ENCODE results near the gene CCDC61.

Gene CCDC61

DNA sequence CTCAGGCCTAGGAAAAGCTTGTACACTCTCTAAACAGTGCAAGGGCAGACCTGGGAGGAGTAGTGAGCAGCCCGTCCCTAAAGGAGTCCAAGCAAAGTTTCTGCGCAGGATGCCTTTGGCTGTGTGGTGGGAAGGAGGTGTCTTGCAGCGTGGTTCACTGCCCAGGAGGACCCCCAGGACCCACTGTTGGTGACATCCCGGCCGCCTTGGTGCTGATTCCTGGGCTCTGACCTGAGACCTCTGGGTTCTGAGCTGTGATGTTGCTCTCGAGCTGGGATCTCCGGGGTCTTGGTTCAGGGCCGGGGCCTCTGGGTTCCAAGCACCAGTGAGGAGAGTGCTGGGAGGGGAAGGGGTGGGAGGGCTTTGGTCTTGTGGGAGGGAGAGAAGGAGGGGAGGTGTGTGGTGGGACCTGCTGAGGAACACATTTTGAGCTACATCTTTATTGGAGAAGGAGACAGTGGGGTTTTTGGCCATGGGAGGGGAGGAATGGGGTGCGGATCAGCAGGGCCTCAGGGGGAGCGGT, 23.5 kb downstream of the CCDC61 start:
- no peak for DNase-seq (ENCODE audit: extremely low spot score)
- ChIA-PET POLR2A (interaction anchor here (0.7 kb wide), 1 partner anchor 116 kb away, joined by 3 read pairs; the partner anchor contains the start of gene MYPOP), CTCF (interaction anchor here (0.6 to 1.5 kb wide), 3 partner anchors 10 to 179 kb away, joined by 3 to 4 read pairs (median 4); no protein-coding TSS in a partner anchor)
- no peak for TF ChIP-seq NFRKB (IDR thresholded peaks at IDR 0.05)
- no peak for TF ChIP-seq FOXM1 (IDR thresholded peaks at IDR 0.05; ENCODE audit: borderline replicate concordance)
- TF ChIP-seq BHLHE40 (IDR thresholded peaks at IDR 0.05; ENCODE audit: borderline replicate concordance): no peak
- no peak for TF ChIP-seq FOXK2 (IDR thresholded peaks at IDR 0.05)
- no peak for TF ChIP-seq TARDBP (IDR thresholded peaks at IDR 0.05)
- TF ChIP-seq ZNF384 (IDR thresholded peaks at IDR 0.05): no peak
- no peak for TF ChIP-seq FOXA1 (IDR thresholded peaks at IDR 0.05)

DNA sequence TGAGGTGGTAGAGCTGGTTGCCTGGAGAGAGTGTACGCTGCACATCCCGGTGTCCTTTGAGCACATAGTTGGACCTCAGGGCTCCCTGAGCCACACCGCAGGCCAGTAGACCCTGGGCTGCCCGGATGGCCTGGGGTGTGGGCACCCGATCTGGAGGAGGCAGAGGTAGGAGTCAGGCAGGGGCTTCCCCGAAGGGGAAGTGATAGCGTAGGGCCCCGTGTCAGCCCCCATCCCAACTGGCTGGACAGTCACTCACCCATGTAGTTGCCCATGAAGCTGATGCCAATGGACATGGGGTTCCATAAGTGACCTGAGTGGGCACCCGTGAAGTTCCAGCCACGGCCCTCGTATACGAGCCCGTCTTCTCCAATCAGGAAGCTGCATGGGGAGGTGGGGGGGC, 24.0 kb downstream of the CCDC61 start:
- no peak for DNase-seq (ENCODE audit: extremely low spot score)
- TF ChIP-seq FOXM1 (IDR thresholded peaks at IDR 0.05; ENCODE audit: borderline replicate concordance) (no peak), ARNT (IDR thresholded peaks at IDR 0.05) (no peak), FOXK2 (IDR thresholded peaks at IDR 0.05) (no peak), FOXA1 (IDR thresholded peaks at IDR 0.05) (no peak), TARDBP (IDR thresholded peaks at IDR 0.05) (no peak), L3MBTL2 (conservative IDR thresholded peaks at IDR 0.05) (no peak), ZNF384 (IDR thresholded peaks at IDR 0.05) (no peak), CTBP1 (IDR thresholded peaks at IDR 0.05; ENCODE audit: borderline replicate concordance) (no peak), HDGF (IDR thresholded peaks at IDR 0.05; ENCODE audit: borderline replicate concordance) (no peak), BHLHE40 (IDR thresholded peaks at IDR 0.05; ENCODE audit: borderline replicate concordance) (no peak), LEF1 (IDR thresholded peaks at IDR 0.05; ENCODE audit: borderline replicate concordance) (no peak), NFRKB (IDR thresholded peaks at IDR 0.05) (no peak), SUZ12 (IDR thresholded peaks at IDR 0.05) (no peak), ELF4 (IDR thresholded peaks at IDR 0.05) (no peak), PKNOX1 (IDR thresholded peaks at IDR 0.05) (no peak), SP1 (IDR thresholded peaks at IDR 0.05) (no peak)
- ChIA-PET CTCF (interaction anchor here (0.6 to 1.5 kb wide), 5 partner anchors 10 to 246 kb away, joined by 3 to 4 read pairs (median 3); no protein-coding TSS in a partner anchor), POLR2A (interaction anchor here (0.7 kb wide), 1 partner anchor 117 kb away, joined by 3 read pairs; the partner anchor contains the start of gene MYPOP)

DNA sequence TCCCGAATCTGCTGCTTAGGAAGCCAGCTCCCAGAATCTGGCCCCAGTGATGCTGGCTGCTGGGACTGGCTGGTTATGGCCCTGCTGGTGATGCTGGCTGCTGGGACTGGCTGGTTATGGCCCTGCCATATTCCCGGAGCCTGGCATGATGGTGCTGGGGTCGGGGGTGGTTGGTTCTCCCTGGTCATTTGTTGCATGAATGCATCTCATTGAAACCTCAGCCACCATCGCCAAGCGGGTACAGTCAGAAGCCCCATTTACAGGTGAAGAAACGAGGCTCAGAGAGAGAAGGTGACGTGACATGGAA, 25.5 kb downstream of the CCDC61 start:
- no peak for DNase-seq (ENCODE audit: extremely low spot score)
- no peak for TF ChIP-seq NFRKB (IDR thresholded peaks at IDR 0.05)
- ChIA-PET POLR2A (no interaction called here), CTCF (interaction anchor here (1.3 kb wide), 1 partner anchor 8 kb away, joined by 8 read pairs; no protein-coding TSS in a partner anchor)

DNA sequence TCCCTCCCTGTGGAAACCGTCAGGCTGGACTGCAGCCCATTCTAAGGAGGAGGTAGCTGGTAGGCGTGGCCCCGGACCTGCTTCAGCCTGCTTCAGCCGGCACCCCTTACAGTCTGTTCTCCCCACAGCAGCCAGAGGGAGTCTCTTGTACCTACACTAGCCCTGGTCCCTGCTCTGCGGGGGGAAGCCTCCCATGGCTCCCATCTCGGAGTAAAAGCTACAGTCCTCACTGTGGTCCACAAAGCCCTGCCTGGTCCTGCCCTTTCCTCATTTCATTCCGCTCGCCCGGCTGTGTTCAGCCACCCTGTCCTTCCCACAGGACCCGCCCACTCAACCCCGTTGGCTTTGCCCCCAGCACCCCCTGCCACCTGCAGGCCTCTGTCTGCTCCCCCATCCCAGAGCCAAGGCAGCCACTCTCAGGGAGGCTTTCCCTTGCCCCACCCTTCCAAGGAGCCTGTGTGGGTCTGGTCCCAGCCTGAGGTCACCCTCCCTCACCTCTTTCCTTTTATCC, 26.3 kb downstream of the CCDC61 start:
- DNase-seq (ENCODE audit: extremely low spot score): no peak
- CTCF ChIA-PET: interaction anchor here (0.7 to 1.3 kb wide), 2 partner anchors 7 to 56 kb away, joined by 3 to 8 read pairs; no protein-coding TSS in a partner anchor
- POLR2A ChIA-PET: no interaction called here
- TF ChIP-seq TARDBP (IDR thresholded peaks at IDR 0.05) (no peak), ARNT (IDR thresholded peaks at IDR 0.05) (no peak), PKNOX1 (IDR thresholded peaks at IDR 0.05) (no peak), ZNF384 (IDR thresholded peaks at IDR 0.05) (no peak), ELF4 (IDR thresholded peaks at IDR 0.05) (no peak), LEF1 (IDR thresholded peaks at IDR 0.05; ENCODE audit: borderline replicate concordance) (no peak), SUZ12 (IDR thresholded peaks at IDR 0.05) (no peak)

DNA sequence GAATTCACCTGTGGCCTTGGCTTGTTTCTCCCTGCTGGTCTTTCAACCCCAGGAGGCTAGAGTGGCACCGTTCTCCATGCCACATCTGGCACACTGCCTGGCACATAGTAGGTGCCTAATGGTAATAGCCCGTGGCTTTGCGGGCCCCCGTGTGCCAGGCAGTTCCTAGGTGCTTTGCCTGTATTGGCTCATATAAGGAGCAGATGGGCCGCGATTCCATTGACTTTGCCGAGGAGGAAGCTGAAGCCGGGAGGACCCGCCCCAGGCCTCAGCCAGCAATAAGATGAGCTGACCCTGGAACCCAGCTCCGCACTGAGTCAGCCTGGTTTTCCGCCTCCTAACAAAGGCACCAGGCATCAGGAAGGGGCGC, 26.8 kb downstream of the CCDC61 start:
- ChIA-PET CTCF (no interaction called here), POLR2A (no interaction called here)
- no peak for DNase-seq (ENCODE audit: extremely low spot score)
- no peak for TF ChIP-seq ARNT (IDR thresholded peaks at IDR 0.05)

DNA sequence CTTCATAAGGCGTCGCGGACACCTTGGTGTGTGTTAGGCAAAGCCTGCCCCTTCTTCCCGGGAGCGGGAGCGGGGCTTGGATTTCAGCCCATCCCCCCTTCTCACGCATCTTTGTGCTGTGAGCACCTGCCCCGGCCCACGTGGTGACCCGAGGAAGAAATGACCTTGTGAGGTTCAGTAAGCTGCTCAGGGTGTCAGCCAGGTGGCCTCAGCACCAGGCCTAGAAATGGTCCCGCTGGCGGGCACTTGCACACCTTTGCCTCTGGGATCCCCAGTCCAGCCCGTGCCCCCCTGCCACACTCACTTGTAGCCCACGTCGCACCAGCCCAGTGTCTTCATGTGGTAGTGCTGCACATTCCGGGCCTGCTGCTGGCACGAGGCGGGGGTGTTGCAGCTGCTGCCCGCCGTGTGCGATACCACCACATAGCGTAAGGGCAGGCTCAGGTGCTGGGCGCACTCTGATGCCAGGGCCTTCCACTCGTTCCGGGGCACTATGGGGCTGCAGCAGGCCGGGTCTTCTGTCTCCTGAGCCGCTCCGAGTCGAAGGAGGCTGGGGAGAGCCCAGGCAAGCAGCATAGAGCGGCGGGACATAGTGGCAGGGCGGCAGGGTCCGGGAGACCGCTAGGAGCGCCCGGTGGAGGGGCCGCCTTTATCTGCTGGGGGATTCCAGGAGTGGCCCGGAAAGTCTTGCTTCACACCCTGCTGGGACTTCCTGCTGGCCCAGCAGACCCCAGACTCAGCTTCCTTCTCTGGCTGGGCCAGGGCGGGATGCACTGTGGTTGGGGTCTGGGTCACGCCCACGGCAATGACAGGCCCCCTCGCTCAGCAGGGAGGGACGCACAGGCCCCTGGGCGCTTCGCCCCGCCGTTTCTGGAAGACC, 27.4 kb downstream of the CCDC61 start, which contains the start of gene PGLYRP1:
TSS of gene PGLYRP1 (minus strand) at position 623 of the 880 bp plus-strand sequence. CDS start at position 591, 32 bp downstream.
- DNase-seq (ENCODE audit: extremely low spot score): no peak
- POLR2A ChIA-PET: no interaction called here
- TF ChIP-seq L3MBTL2 (conservative IDR thresholded peaks at IDR 0.05): no peak
- no peak for TF ChIP-seq TARDBP (IDR thresholded peaks at IDR 0.05)
- no peak for TF ChIP-seq SUZ12 (IDR thresholded peaks at IDR 0.05)
- no peak for TF ChIP-seq FOXA1 (IDR thresholded peaks at IDR 0.05)
- TF ChIP-seq HDGF (IDR thresholded peaks at IDR 0.05; ENCODE audit: borderline replicate concordance): no peak
- TF ChIP-seq ARNT (IDR thresholded peaks at IDR 0.05): no peak
- no peak for TF ChIP-seq ELF4 (IDR thresholded peaks at IDR 0.05)
- TF ChIP-seq FOXK2 (IDR thresholded peaks at IDR 0.05): no peak
- no peak for TF ChIP-seq CTBP1 (IDR thresholded peaks at IDR 0.05; ENCODE audit: borderline replicate concordance)
- no peak for TF ChIP-seq NFRKB (IDR thresholded peaks at IDR 0.05)
- no peak for TF ChIP-seq FOXM1 (IDR thresholded peaks at IDR 0.05; ENCODE audit: borderline replicate concordance)
- TF ChIP-seq ZNF384 (IDR thresholded peaks at IDR 0.05): no peak
- no peak for TF ChIP-seq LEF1 (IDR thresholded peaks at IDR 0.05; ENCODE audit: borderline replicate concordance)
- TF ChIP-seq PKNOX1 (IDR thresholded peaks at IDR 0.05): no peak
- no peak for TF ChIP-seq BHLHE40 (IDR thresholded peaks at IDR 0.05; ENCODE audit: borderline replicate concordance)
- no peak for TF ChIP-seq SP1 (IDR thresholded peaks at IDR 0.05)
- CTCF ChIA-PET: no interaction called here

Data from HEK293T (cell line).